ENCODE measurements around the gene SLC4A4. TPM values are rescaled to one million over a fixed set of nuclear protein-coding genes. Genes with fewer than 3 reads are reported as not detected.

The SLC4A4 gene
- total RNA-seq, 2 donors from 2014 or later = 0.52 to 0.81 TPM

DNA sequence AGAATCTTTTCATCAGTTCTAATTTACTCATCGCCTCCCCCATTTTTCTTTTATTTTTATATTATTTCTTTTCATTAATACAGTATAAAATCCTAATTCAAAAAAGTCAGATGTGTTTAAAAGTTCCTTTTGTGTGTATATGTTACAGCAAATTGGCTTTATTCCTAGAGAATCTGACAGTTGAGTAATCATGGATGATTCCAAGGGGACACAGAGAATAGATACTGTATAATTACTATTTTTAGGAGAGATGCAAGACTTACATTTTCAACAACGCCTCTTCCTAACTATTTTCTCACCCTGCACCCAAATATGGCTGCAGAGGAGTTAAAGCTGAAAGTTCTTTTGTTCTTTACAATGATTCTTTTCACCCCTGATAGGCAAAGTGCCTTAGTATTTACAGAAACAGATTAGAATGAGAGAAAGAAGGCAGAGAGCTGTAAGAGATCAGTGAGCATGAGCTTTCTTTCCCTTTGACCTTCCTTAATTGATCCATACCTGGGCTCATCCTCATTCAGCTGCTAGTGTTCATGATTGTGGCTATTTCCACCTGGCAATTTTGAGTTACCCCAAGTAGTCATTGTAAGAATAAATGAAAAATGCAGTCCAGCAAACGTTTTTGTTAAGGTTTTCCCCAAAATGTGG is 210.8 kb downstream of the SLC4A4 start:
- Mint-ChIP-seq H3K36me3 (ENCODE audit: low read depth) (no peaks in the 10 kb centered on the region), H3K27ac (no peak overlapping the region), H3K27me3 (peaks cover 4% of the 10 kb centered on the region), H3K4me1 (no peaks in the 10 kb centered on the region), H3K4me3 (no peak overlapping the region)
- ATAC-seq = no peak
- no peaks in the 10 kb centered on the region for H3K9me3 ChIP-seq (ENCODE audit: control insufficient read depth, low read length, poor library complexity, severe bottlenecking)
- DNase-seq = no peak

DNA sequence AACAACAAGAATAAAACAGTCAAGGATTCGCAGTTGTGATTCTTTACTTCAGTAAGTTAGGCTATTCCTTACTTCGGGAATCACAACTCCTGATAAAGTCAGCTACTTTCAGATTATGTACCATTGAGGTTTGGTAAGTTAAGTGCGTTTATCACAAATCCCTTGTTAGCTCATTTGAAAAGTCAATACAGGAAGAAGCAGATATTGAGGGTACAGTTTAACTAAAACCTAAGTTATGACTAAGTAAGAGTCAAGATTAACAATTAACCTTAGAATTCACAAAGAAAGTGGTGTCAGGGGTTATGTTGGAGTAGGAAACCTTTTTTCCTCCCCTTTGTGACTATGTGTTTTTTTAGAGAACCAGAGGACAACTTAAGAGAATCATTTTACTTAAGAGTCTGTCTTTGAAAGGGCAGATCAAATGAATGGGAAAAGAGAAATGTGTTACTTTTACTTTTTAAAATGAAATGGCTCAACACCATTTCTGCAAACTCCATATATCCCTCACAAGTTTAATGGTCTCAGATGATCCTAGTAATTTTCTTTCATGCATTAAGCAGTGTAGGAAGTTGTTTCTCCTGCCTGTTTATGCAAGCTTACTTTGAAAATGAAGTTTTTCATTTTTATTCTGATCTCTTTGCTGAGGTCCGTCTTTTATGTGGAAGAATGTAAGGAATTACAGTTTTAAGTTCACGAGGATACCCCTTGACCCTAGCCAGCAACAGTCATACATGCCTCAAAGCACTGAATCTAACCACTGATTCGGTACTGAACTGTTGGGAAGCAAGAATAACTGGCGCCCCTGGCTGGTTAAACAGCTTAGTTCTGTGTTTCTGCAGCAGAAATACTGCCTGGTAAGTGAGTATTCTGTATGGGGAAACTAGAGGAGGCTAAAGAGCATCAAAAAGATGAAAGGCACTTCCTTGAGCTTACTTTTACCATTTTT is 211.7 kb downstream of the SLC4A4 start:
- no peak for ATAC-seq
- Mint-ChIP-seq H3K27me3 (peaks cover 4% of the 10 kb centered on the region), H3K27ac (no peak overlapping the region), H3K36me3 (ENCODE audit: low read depth) (no peaks in the 10 kb centered on the region), H3K4me3 (no peak overlapping the region), H3K4me1 (no peaks in the 10 kb centered on the region)
- no peaks in the 10 kb centered on the region for H3K9me3 ChIP-seq (ENCODE audit: control insufficient read depth, low read length, poor library complexity, severe bottlenecking)
- no peak for DNase-seq

DNA sequence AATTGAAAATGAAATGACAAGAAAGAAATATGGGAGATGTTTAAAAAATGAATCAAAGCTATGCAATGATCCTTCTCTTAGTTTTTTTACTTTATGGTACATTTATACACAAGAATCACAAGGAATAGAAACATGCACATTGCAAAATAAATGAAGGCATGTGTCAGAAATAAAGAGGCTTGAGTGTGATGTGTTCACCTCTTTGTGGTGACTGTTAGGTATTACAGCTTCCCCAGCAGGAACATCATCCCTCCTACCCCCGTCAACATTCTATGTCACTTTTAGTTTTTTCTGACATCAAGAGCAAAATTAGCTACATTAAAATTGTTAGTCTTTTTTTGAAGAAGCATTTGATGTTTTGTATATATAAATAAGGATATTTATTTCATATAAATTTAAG is 214.8 kb downstream of the SLC4A4 start:
- no peaks in the 10 kb centered on the region for H3K36me3 Mint-ChIP-seq (ENCODE audit: low read depth)
- H3K4me3 Mint-ChIP-seq = no peak overlapping the region
- DNase-seq (no peak), ATAC-seq (no peak)
- no peaks in the 10 kb centered on the region for H3K27me3 Mint-ChIP-seq
- H3K4me1 Mint-ChIP-seq = no peaks in the 10 kb centered on the region
- H3K9me3 ChIP-seq (ENCODE audit: control insufficient read depth, low read length, poor library complexity, severe bottlenecking) = no peaks in the 10 kb centered on the region
- H3K27ac Mint-ChIP-seq = no peak overlapping the region

DNA sequence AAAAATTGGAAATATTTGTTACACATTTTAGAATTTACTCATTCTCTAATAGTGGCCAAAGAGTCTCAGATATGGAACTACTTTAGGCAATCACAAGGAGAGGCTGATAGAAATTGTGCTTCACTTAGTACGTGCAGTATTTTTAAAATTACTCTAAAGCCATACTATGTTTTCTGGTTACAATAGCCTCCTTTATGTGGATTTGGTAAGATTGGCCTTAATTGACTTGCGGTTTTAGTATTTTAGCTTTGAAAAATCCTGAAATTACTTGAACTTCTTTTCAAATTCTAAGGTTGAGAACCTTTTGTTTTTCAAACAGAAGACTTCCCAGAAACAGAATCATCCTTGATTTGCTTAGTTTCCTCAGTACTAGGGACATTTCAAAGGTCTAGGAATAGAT is 215.2 kb downstream of the SLC4A4 start:
- no peak for DNase-seq
- no peak for ATAC-seq
- no peaks in the 10 kb centered on the region for H3K9me3 ChIP-seq (ENCODE audit: control insufficient read depth, low read length, poor library complexity, severe bottlenecking)
- no peak overlapping the region for H3K27ac Mint-ChIP-seq
- no peaks in the 10 kb centered on the region for H3K36me3 Mint-ChIP-seq (ENCODE audit: low read depth)
- no peaks in the 10 kb centered on the region for H3K27me3 Mint-ChIP-seq
- H3K4me3 Mint-ChIP-seq = no peak overlapping the region
- no peaks in the 10 kb centered on the region for H3K4me1 Mint-ChIP-seq

DNA sequence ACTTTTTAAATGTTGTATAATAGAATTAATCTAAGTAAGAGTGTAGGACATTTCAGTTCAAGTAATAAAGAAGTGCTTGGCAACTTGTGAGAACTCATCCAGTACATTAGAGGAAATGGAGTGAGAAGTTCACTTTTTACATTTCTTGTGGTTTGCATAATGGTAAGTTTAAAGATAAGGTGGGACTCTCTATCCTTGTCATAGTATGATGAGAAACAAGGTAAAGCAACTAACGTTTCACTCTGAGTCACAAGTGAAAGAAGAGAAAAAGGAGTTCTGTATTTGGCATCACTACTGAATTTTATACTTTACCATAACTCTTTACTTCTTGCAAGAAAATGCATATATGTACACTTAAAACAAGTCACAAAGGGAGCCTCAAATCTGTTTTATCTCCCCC is 219.4 kb downstream of the SLC4A4 start:
- no peak for ATAC-seq
- H3K9me3 ChIP-seq (ENCODE audit: control insufficient read depth, low read length, poor library complexity, severe bottlenecking) = no peaks in the 10 kb centered on the region
- no peak for DNase-seq
- Mint-ChIP-seq H3K4me3 (no peak overlapping the region), H3K36me3 (ENCODE audit: low read depth) (peaks cover 2% of the 10 kb centered on the region), H3K27ac (no peak overlapping the region), H3K27me3 (peaks cover 4% of the 10 kb centered on the region), H3K4me1 (peaks cover 2% of the 10 kb centered on the region)

DNA sequence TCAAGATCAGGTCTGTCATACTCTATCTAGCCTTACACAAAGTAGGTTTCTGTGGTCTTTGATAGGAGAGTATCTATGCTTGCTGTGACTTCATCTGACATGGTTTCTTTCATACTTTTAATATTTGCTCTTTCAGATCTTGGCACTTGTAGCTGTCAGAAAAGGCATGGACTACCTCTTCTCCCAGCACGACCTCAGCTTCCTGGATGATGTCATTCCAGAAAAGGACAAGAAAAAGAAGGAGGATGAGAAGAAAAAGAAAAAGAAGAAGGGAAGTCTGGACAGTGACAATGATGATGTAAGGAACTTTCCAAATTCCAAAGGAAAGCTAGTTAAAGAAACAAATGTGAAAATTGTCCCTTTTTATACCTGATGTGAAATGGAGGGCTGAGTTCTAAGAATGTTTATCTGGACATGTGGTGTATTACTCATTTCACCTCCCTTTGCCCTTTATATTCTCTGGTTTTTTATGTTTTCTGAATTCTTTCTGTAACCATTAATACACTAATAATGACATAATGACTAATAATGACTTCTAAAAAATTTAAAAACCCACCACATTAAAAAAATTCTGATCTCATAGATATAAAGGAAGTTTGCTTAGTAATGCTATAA is 221.2 kb downstream of the SLC4A4 start:
- H3K9me3 ChIP-seq (ENCODE audit: control insufficient read depth, low read length, poor library complexity, severe bottlenecking) = no peaks in the 10 kb centered on the region
- ATAC-seq (no peak), DNase-seq (no peak)
- H3K4me1 Mint-ChIP-seq = peaks cover 2% of the 10 kb centered on the region
- no peak overlapping the region for H3K4me3 Mint-ChIP-seq
- no peak overlapping the region for H3K27ac Mint-ChIP-seq
- peaks cover 4% of the 10 kb centered on the region for H3K27me3 Mint-ChIP-seq
- peaks cover 2% of the 10 kb centered on the region for H3K36me3 Mint-ChIP-seq (ENCODE audit: low read depth)

DNA sequence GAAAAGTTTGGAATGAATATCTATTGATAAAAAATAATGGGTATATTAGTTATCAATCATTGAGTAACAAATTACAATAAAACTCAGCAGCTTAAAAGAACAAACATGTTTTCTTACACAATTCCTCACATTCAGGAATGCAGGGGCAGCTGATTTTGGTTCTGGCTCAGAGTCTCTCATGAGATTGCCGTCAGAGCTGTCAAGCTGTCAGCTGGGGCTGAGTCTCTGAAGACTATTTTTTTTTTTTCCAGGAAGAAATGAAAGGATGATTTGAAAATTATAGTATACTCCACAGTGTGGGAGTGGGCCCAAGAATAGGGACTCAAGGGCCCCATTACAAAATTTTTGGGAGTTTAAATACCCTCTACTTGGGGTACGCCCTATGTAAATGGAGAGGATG is 226.0 kb downstream of the SLC4A4 start:
- DNase-seq (no peak), ATAC-seq (no peak)
- Mint-ChIP-seq H3K27ac (no peak overlapping the region), H3K36me3 (ENCODE audit: low read depth) (peaks cover 2% of the 10 kb centered on the region), H3K4me1 (peaks cover 3% of the 10 kb centered on the region), H3K27me3 (peaks cover 4% of the 10 kb centered on the region), H3K4me3 (no peak overlapping the region)
- no peaks in the 10 kb centered on the region for H3K9me3 ChIP-seq (ENCODE audit: control insufficient read depth, low read length, poor library complexity, severe bottlenecking)

DNA sequence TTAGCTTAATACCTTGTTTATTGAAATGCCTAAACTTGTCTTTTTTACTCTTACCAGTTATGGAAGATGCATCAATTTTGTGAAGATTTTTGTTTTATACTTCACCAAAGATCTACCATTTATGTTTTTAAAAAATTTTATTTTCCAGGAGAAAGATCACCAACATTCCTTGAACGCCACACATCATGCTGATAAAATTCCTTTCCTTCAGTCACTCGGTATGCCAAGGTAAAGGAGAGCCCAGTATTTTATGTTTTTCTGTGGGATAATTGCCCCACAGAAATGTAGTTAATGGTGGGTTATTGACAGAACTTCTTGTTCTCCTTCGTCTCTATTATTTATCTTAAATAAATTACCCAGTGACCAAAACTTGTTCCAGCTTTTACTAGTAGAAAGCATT is 228.0 kb downstream of the SLC4A4 start:
- ATAC-seq (no peak), DNase-seq (no peak)
- Mint-ChIP-seq H3K27ac (no peak overlapping the region), H3K36me3 (ENCODE audit: low read depth) (peaks cover 2% of the 10 kb centered on the region), H3K4me1 (peaks cover 3% of the 10 kb centered on the region), H3K27me3 (peaks cover 4% of the 10 kb centered on the region), H3K4me3 (no peak overlapping the region)
- no peaks in the 10 kb centered on the region for H3K9me3 ChIP-seq (ENCODE audit: control insufficient read depth, low read length, poor library complexity, severe bottlenecking)

DNA sequence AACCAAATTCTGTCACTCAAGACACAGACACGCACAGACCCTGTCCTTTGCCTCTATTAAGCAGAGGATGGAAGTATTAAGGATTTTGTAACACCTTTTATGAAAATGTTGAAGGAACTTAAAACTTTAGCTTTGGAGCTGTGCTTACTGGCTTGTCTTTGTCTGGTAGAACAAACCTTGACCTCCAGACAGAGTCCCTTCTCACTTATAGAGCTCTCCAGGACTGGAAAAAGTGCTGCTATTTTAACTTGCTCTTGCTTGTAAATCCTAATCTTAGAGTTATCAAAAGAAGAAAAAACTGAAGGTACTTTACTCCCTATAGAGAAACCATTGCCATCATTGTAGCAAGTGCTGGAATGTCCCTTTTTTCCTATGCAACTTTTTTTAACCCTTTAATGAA is 229.3 kb downstream of the SLC4A4 start:
- no peaks in the 10 kb centered on the region for H3K9me3 ChIP-seq (ENCODE audit: control insufficient read depth, low read length, poor library complexity, severe bottlenecking)
- no peak for DNase-seq
- Mint-ChIP-seq H3K27me3 (no peaks in the 10 kb centered on the region), H3K27ac (no peak overlapping the region), H3K36me3 (ENCODE audit: low read depth) (no peaks in the 10 kb centered on the region), H3K4me3 (no peak overlapping the region), H3K4me1 (peaks cover 2% of the 10 kb centered on the region)
- no peak for ATAC-seq

DNA sequence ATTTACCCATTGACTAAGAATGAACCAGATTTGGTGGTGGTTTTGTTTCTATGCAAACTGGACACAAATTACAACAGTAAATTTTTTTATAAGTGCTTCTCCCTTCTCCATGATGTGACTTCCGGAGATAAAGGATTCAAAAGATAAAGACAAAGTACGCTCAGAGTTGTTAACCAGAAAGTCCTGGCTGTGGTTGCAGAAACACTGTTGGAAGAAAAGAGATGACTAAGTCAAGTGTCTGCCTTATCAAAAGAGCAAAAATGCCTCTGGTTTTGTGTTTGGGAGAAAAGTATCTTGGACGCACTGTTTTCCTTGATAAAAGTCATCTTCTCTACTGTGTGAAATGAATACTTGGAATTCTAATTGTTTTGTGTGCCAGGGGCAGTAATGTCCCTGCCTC is 231.7 kb downstream of the SLC4A4 start:
- H3K4me3 Mint-ChIP-seq = no peak overlapping the region
- peaks cover 8% of the 10 kb centered on the region for H3K27me3 Mint-ChIP-seq
- peaks cover 2% of the 10 kb centered on the region for H3K4me1 Mint-ChIP-seq
- no peak for DNase-seq
- H3K36me3 Mint-ChIP-seq (ENCODE audit: low read depth) = no peaks in the 10 kb centered on the region
- H3K9me3 ChIP-seq (ENCODE audit: control insufficient read depth, low read length, poor library complexity, severe bottlenecking) = no peaks in the 10 kb centered on the region
- H3K27ac Mint-ChIP-seq = no peak overlapping the region
- no peak for ATAC-seq

DNA sequence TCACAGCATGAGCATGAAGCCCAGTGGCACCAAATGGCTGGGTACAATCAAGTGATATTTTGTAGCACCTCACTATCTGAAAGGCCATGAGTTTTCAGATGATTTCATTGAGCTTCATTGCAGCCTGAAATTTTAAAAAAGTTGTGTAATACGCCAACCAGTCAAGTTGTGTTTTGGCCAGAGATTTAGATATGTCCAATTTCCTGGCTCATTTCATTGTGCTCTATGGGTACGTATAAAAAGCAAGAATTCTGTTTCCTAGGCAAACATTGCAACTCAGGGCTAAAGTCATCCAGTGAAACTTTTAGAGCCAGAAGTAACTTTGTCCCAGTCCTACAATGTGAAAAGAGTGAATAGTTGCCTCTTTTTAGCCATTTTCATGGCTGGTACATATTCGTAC is 232.5 kb downstream of the SLC4A4 start:
- no peaks in the 10 kb centered on the region for H3K9me3 ChIP-seq (ENCODE audit: control insufficient read depth, low read length, poor library complexity, severe bottlenecking)
- H3K36me3 Mint-ChIP-seq (ENCODE audit: low read depth) = no peaks in the 10 kb centered on the region
- ATAC-seq (no peak), DNase-seq (no peak)
- H3K4me1 Mint-ChIP-seq = peaks cover 2% of the 10 kb centered on the region
- H3K4me3 Mint-ChIP-seq = no peak overlapping the region
- H3K27me3 Mint-ChIP-seq = peaks cover 13% of the 10 kb centered on the region
- H3K27ac Mint-ChIP-seq = no peak overlapping the region

DNA sequence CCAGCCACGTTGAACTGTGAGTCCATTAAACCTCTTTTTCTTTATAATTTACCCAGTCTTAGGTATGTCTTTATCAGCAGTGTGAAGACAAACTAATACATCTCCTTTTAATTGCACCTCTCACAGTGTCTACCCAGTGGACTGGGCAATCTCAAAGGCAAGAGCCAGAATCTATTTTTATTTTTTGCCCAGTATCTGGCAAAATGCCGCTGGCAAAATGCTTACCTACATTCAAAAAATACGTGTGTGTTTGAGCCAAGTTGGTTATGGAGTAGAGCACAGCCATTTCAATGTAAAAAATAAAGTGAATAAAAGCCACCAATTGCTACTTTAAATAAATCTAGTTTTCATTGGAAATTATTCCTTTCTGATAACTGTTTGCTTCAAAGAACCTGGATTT is 245.2 kb downstream of the SLC4A4 start:
- DNase-seq (no peak), ATAC-seq (no peak)
- Mint-ChIP-seq H3K4me1 (no peaks in the 10 kb centered on the region), H3K27me3 (no peaks in the 10 kb centered on the region), H3K36me3 (ENCODE audit: low read depth) (no peaks in the 10 kb centered on the region), H3K27ac (no peak overlapping the region), H3K4me3 (no peak overlapping the region)
- H3K9me3 ChIP-seq (ENCODE audit: control insufficient read depth, low read length, poor library complexity, severe bottlenecking) = no peaks in the 10 kb centered on the region

DNA sequence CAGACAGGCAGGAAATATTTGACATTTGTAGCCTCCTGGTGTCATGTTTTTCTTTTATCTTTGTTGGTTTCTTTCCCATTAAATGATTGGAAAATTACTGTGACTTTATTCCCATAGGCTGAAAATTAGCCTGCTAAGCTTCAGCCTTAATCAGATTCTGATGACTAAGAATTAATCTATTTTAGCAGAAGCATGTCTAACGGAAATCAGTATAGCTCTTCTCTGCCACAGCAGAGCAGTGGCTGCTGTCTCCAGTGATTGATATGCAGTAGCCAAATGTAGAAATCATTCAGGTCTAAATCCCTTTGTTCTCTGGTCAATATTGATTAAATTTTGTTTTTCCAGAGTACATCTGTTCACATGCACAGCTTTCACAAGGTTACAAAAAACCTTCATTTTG is 245.8 kb downstream of the SLC4A4 start:
- H3K4me3 Mint-ChIP-seq = no peak overlapping the region
- no peaks in the 10 kb centered on the region for H3K27me3 Mint-ChIP-seq
- ATAC-seq (no peak), DNase-seq (no peak)
- H3K4me1 Mint-ChIP-seq = no peaks in the 10 kb centered on the region
- H3K36me3 Mint-ChIP-seq (ENCODE audit: low read depth) = no peaks in the 10 kb centered on the region
- H3K9me3 ChIP-seq (ENCODE audit: control insufficient read depth, low read length, poor library complexity, severe bottlenecking) = no peaks in the 10 kb centered on the region
- H3K27ac Mint-ChIP-seq = no peak overlapping the region

Data from T-helper 17 cell (primary cell).